H1 (cell line): ENCODE data around the gene SEMA4D. TPM values are rescaled to one million over a fixed set of nuclear protein-coding genes. Genes with fewer than 3 reads are reported as not detected.

Experiments used
- CTCF ChIA-PET: fragments of 300-600 bp; sonication (Branson Sonifier 250); formaldehyde crosslinking; loops from one replicate; lab custom pipeline; 2021; ENCODE audit not compliant: partially characterized antibody; lab: Charles Lee
- POLR2A ChIA-PET: fragments of 300-600 bp; sonication (Branson Sonifier 250); formaldehyde crosslinking; loops from one replicate; lab custom pipeline; 2021; ENCODE audit warnings: inconsistent platforms; ENCODE audit not compliant: partially characterized antibody; lab: Charles Lee
- DNase-seq, 2 experiments: peaks; one replicate each; pipeline versions ENCODE4 v3.0.0 to v3.0.0-alpha.2; 2010 to 2022; ENCODE audit warnings: low spot score in 2 of 2, low read depth in 1 of 2, mixed read lengths in 1 of 2
- FAIRE-seq: peaks from 2 replicates; lab custom pipeline; 2011; peaks lifted over from hg19 to GRCh38; lab: Jason Lieb, UNC
- H2AFZ ChIP-seq: 2 replicates; pipeline ENCODE4 v1.8.1; 2012; ENCODE audit warnings: low read length, inconsistent platforms
- H2AK5ac ChIP-seq: 2 replicates; pipeline ENCODE4 v1.6.1; 2013; ENCODE audit warnings: low read depth, low read length
- H2BK120ac ChIP-seq: replicated peaks from 2 replicates; pipeline ENCODE3; 2013; ENCODE audit warnings: low read depth, low read length, inconsistent platforms
- H2BK12ac ChIP-seq: 2 replicates; pipeline ENCODE4 v1.6.1; 2013; ENCODE audit warnings: low read depth, low read length
- H2BK15ac ChIP-seq: 2 replicates; pipeline ENCODE4 v1.6.1; 2013; ENCODE audit warnings: low read length
- H2BK20ac ChIP-seq: 2 replicates; pipeline ENCODE4 v1.6.1; 2013; ENCODE audit warnings: low read length
- H2BK5ac ChIP-seq: 2 replicates; pipeline ENCODE4 v1.6.1; 2013; ENCODE audit warnings: low read depth, low read length
- H3K14ac ChIP-seq: 2 replicates; pipeline ENCODE4 v1.6.1; 2013; ENCODE audit warnings: inconsistent platforms; ENCODE audit not compliant: insufficient read length
- H3K18ac ChIP-seq: 2 replicates; pipeline ENCODE4 v1.6.1; 2013; ENCODE audit warnings: low read length; ENCODE audit errors: extremely low read depth
- H3K23ac ChIP-seq: 2 replicates; pipeline ENCODE4 v1.6.1; 2013; ENCODE audit warnings: inconsistent platforms; ENCODE audit not compliant: insufficient read length
- H3K23me2 ChIP-seq: 2 replicates; pipeline ENCODE4 v1.6.1; 2013; ENCODE audit warnings: low read depth, low read length
- H3K27ac ChIP-seq: 2 replicates; pipeline ENCODE4 v1.6.1; 2011; ENCODE audit warnings: low read depth, low read length, inconsistent platforms
- H3K27me3 ChIP-seq, 4 experiments: replicated peaks in 1 of 4; 1 replicate in 1 of 4; 2 replicates in 3 of 4; pipeline versions ENCODE4 v1.6.1 to v1.8.1; 2011 to 2013; ENCODE audit warnings: low read length in 3 of 4, mild to moderate bottlenecking in 3 of 4, inconsistent platforms in 2 of 4, mixed read lengths in 2 of 4, moderate library complexity in 1 of 4; ENCODE audit not compliant: control insufficient read depth in 3 of 4, insufficient read depth in 3 of 4; ENCODE audit errors: extremely low read depth in 1 of 4
- H3K36me3 ChIP-seq, 4 experiments: 2 replicates each; pipeline versions ENCODE4 v1.6.1 to v1.8.1; 2011 to 2013; ENCODE audit warnings: mild to moderate bottlenecking in 4 of 4, low read length in 3 of 4, moderate library complexity in 2 of 4, control low read depth in 1 of 4, inconsistent platforms in 1 of 4; ENCODE audit not compliant: insufficient read depth in 4 of 4, control insufficient read depth in 2 of 4
- H3K4ac ChIP-seq: replicated peaks from 2 replicates; pipeline ENCODE3; 2013; ENCODE audit warnings: low read length, low read depth, mixed read lengths, inconsistent platforms; ENCODE audit not compliant: insufficient read length
- H3K4me1 ChIP-seq, 4 experiments: replicated peaks in 1 of 4; 1 replicate in 1 of 4; 2 replicates in 3 of 4; pipeline versions ENCODE4 v1.6.1 to v1.8.1; 2011 to 2013; ENCODE audit warnings: low read length in 3 of 4, inconsistent platforms in 2 of 4, mixed read lengths in 1 of 4; ENCODE audit not compliant: insufficient read depth in 4 of 4, control insufficient read depth in 3 of 4
- H3K4me2 ChIP-seq, 2 experiments: 2 replicates each; pipeline versions ENCODE4 v1.6.1 to v1.8.1; 2011 to 2013; ENCODE audit warnings: low read depth in 2 of 2, low read length in 2 of 2, control low read depth in 1 of 2, inconsistent platforms in 1 of 2, mild to moderate bottlenecking in 1 of 2; ENCODE audit not compliant: insufficient read depth in 1 of 2
- H3K4me3 ChIP-seq, 4 experiments: fragments of 200-600, 300-600 bp in 1 of 4; sonication (generic), shearing (Covaris generic), sonication (Bioruptor Twin) in 1 of 4; 2 replicates each; pipeline versions ENCODE4 v1.5.1 to v1.8.1; 2011 to 2016; ENCODE audit warnings: low read length in 4 of 4, low read depth in 3 of 4, control low read depth in 2 of 4, inconsistent platforms in 2 of 4, mild to moderate bottlenecking in 2 of 4, mixed read lengths in 1 of 4, moderate library complexity in 1 of 4; ENCODE audit not compliant: insufficient read depth in 2 of 4; ENCODE audit errors: extremely low read depth in 1 of 4
- H3K56ac ChIP-seq: replicated peaks from 2 replicates; pipeline ENCODE3; 2013; ENCODE audit warnings: low read depth, mild to moderate bottlenecking, mixed read lengths, low read length, inconsistent platforms; ENCODE audit not compliant: insufficient read length
- H3K79me1 ChIP-seq: 2 replicates; pipeline ENCODE4 v1.6.1; 2013; ENCODE audit warnings: low read depth, low read length, control low read depth
- H3K79me2 ChIP-seq, 2 experiments: 2 replicates each; pipeline versions ENCODE4 v1.6.1 to v1.8.1; 2012 to 2013; ENCODE audit warnings: low read length in 2 of 2, mild to moderate bottlenecking in 2 of 2, inconsistent platforms in 1 of 2; ENCODE audit not compliant: insufficient read depth in 2 of 2, control insufficient read depth in 1 of 2
- H3K9ac ChIP-seq, 4 experiments: replicated peaks in 1 of 4; 1 replicate in 1 of 4; 2 replicates in 3 of 4; pipeline versions ENCODE4 v1.6.1 to v1.8.1; 2011 to 2013; ENCODE audit warnings: low read depth in 3 of 4, low read length in 3 of 4, control low read depth in 2 of 4, mild to moderate bottlenecking in 2 of 4, moderate library complexity in 2 of 4, inconsistent platforms in 1 of 4; ENCODE audit errors: extremely low read depth in 1 of 4
- H3K9me3 ChIP-seq, 2 experiments: 2 replicates each; pipeline versions ENCODE4 v1.6.1 to v1.8.1; 2012 to 2013; ENCODE audit warnings: mild to moderate bottlenecking in 2 of 2, moderate library complexity in 2 of 2, control low read depth in 1 of 2, inconsistent platforms in 1 of 2, low read depth in 1 of 2, low read length in 1 of 2, mixed read lengths in 1 of 2; ENCODE audit not compliant: insufficient read depth in 2 of 2
- H4K20me1 ChIP-seq, 2 experiments: replicated peaks in 1 of 2; 2 replicates each; pipeline versions ENCODE3 to v1.8.1; 2011 to 2013; ENCODE audit warnings: inconsistent platforms in 2 of 2, low read length in 2 of 2, mild to moderate bottlenecking in 1 of 2; ENCODE audit not compliant: insufficient read depth in 2 of 2, control insufficient read depth in 1 of 2
- H4K5ac ChIP-seq: 2 replicates; pipeline ENCODE4 v1.6.1; 2013; ENCODE audit warnings: low read length, low read depth, mixed read lengths, inconsistent platforms; ENCODE audit not compliant: insufficient read length
- H4K8ac ChIP-seq: 2 replicates; pipeline ENCODE4 v1.8.0; 2013; ENCODE audit warnings: mild to moderate bottlenecking, moderate library complexity, low read length, inconsistent platforms; ENCODE audit not compliant: insufficient read depth; ENCODE audit errors: extremely low read depth
- H4K91ac ChIP-seq: replicated peaks from 2 replicates; pipeline ENCODE3; 2013; ENCODE audit warnings: low read length, mixed read lengths, inconsistent platforms; ENCODE audit not compliant: insufficient read length
- ASH2L ChIP-seq: fragments of 200-600, 300-600 bp; sonication (generic); IDR thresholded peaks from one replicate; pipeline ENCODE4 v1.7.1; 2017; ENCODE audit warnings: low read length
- KDM4A ChIP-seq: IDR thresholded peaks from one replicate; pipeline ENCODE4 v1.7.1; 2012; ENCODE audit warnings: low read depth, mild to moderate bottlenecking, moderate library complexity, low read length, inconsistent platforms; ENCODE audit not compliant: severe bottlenecking
- KDM5A ChIP-seq: fragments of 200-600 bp; IDR thresholded peaks from 2 replicates; pipeline ENCODE4 v1.7.1; 2012; ENCODE audit warnings: mild to moderate bottlenecking, low read length, inconsistent platforms, mixed read lengths
- MAX ChIP-seq: IDR thresholded peaks from 2 replicates; pipeline ENCODE4 v1.6.1; 2012; ENCODE audit warnings: inconsistent platforms
- POLR2A ChIP-seq, 2 experiments: IDR thresholded peaks; 1 replicate in 1 of 2; 2 replicates in 1 of 2; pipeline ENCODE4 v1.6.1; 2011; ENCODE audit warnings: low read depth in 2 of 2, low read length in 2 of 2, mild to moderate bottlenecking in 2 of 2; ENCODE audit errors: control extremely low read depth in 1 of 2
- TAF1 ChIP-seq: IDR thresholded peaks from 2 replicates; pipeline ENCODE4 v1.6.1; 2011; ENCODE audit warnings: mild to moderate bottlenecking, low read depth, low read length
- TBP ChIP-seq: IDR thresholded peaks from 2 replicates; pipeline ENCODE4 v1.6.1; 2011; ENCODE audit warnings: low read depth, low read length, improper control_type of control experiment
- WGBS, 2 experiments: shearing (Covaris generic) in 1 of 2; methylation state at CpG; one replicate each; pipeline versions ENCODE4 v1.1.6 to v1.1.7; 2013 to 2015; ENCODE audit warnings: low lambda C conversion rate in 2 of 2, mixed read lengths in 2 of 2, inconsistent platforms in 1 of 2, low coverage in 1 of 2, missing lambda C conversion rate in 1 of 2; ENCODE audit not compliant: insufficient replicate concordance in 2 of 2, insufficient coverage in 1 of 2, insufficient read length in 1 of 2; ENCODE audit errors: extremely low coverage in 1 of 2, missing lambda C conversion rate in 1 of 2; 5-methylcytosine and 5-hydroxymethylcytosine counted together
- polyA plus RNA-seq, 7 experiments: library from polyadenylated mRNA; depleted of rRNA in 3 of 7; stranded (reverse) in 5 of 7; unstranded in 2 of 7; fragments of >200 nt in 5 of 7; fragments of 200-250 nt in 2 of 7; gene quantifications; 1 replicate in 5 of 7; 2 replicates in 1 of 7; 4 replicates in 1 of 7; pipeline versions ENCODE4 v1.2.1 to v1.2.3, GENCODE V29; 2011 to 2013; ENCODE audit warnings: missing spikeins in 2 of 7, mixed read lengths in 2 of 7
- total RNA-seq: library from RNA; stranded (reverse); fragmentation: NEBNext Ultra II Directional; extraction: Animal tissue kit (Norgen Biotek cat#: 25700); gene quantifications from 2 replicates; pipeline ENCODE4 v1.2.1, GENCODE V29; 2021

SEMA4D gene
- total and polyA plus RNA-seq, 2 of the 8 experiments (the other 6 are each of a cell fraction or from before 2014, with no cell fraction given) = 21.0 to 70.4 TPM

- POLR2A ChIA-PET = interaction anchor here (1.4 to 1.5 kb wide), 2 partner anchors 13 to 34 kb away, joined by 3 to 4 read pairs; no protein-coding TSS in a partner anchor
- no peaks in the 10 kb centered on the region for H3K9me3 ChIP-seq
- H3K79me1 ChIP-seq = peaks cover 11% of the 10 kb centered on the region; the same call in 1 of the 2 replicates
- peak overlapping the region; percentile 11; the same call in 1 of the 2 replicates for H4K8ac ChIP-seq
- FAIRE-seq (no peak), DNase-seq (no peak)
- no peak overlapping the region for H4K91ac ChIP-seq
- H3K23ac ChIP-seq = no peak overlapping the region
- no peak overlapping the region for H2AFZ ChIP-seq
- no peak overlapping the region for H3K9ac ChIP-seq
- H4K5ac ChIP-seq = no peak overlapping the region
- H3K4me2 ChIP-seq = no peak overlapping the region
- no peaks in the 10 kb centered on the region for H3K23me2 ChIP-seq
- H3K4me1 ChIP-seq = peaks cover 0 to 2% (median 0%) of the 10 kb centered on the region in 4 experiments; a peak in 1 of 7 replicates
- no peak overlapping the region for H2BK15ac ChIP-seq
- CTCF ChIA-PET = interaction anchor here (0.6 to 3.1 kb wide), 7 partner anchors 11 to 286 kb away, joined by 3 to 19 read pairs (median 3); no protein-coding TSS in a partner anchor
- H3K18ac ChIP-seq = no peak overlapping the region
- H3K36me3 ChIP-seq = peaks cover 0 to 2% (median 0%) of the 10 kb centered on the region in 4 experiments; a peak in 2 of 8 replicates
- H3K4me3 ChIP-seq = no peak overlapping the region
- no peak overlapping the region for H3K4ac ChIP-seq
- no peak overlapping the region for H2AK5ac ChIP-seq
- no peaks in the 10 kb centered on the region for H3K27me3 ChIP-seq
- peaks cover 4 to 6% of the 10 kb centered on the region in 2 experiments for H4K20me1 ChIP-seq
- H3K14ac ChIP-seq = no peak overlapping the region
- no peak overlapping the region for H2BK120ac ChIP-seq
- no peak overlapping the region for H2BK20ac ChIP-seq
- H3K79me2 ChIP-seq = peaks cover 0 to 21% of the 10 kb centered on the region in 2 experiments; a peak in 2 of 4 replicates
- no peak overlapping the region for H3K56ac ChIP-seq
- H2BK12ac ChIP-seq = 0 out of 2 replicates have a peak overlapping the region, but pooled peaks have one; percentile 9
- 87% methylated on average over 11 of the region's 11 CpGs; no CpG with 5 or more reads in 1 of the 2 experiments for WGBS, 2 experiments
- H2BK5ac ChIP-seq = peak overlapping the region; percentile 80; the same call in 1 of the 2 replicates
- H3K27ac ChIP-seq = no peak overlapping the region
- TF ChIP-seq MAX (no peak), TAF1 (no peak), ASH2L (no peak), POLR2A (IDR thresholded peaks at IDR 0.05; ENCODE audit: control extremely low read depth in 1 of 2, low read depth in 2 of 2, low read length in 2 of 2) (no peak), TBP (no peak), KDM4A (no peak), KDM5A (no peak)
Observed at GRCh38 chr9:89448381-89448780, 49.5 kb downstream of the SEMA4D start.
